Activated gamma-delta T cell treated with anti-CD3 and anti-CD28 coated beads, Interleukin-2, amount 50 U/mL, for 16 hours (primary cell): ENCODE data around the gene RNF214.
"Not testable (repeated sequence)": the region's sequence is repeated elsewhere in the genome, so short reads cannot be mapped to it uniquely, and the experiment has no call there.

Experiments
- DNase-seq: peaks from one replicate; pipeline ENCODE4 v3.0.0-alpha.2; 2020; ENCODE audit warnings: low read depth

RNF214 gene

DNA sequence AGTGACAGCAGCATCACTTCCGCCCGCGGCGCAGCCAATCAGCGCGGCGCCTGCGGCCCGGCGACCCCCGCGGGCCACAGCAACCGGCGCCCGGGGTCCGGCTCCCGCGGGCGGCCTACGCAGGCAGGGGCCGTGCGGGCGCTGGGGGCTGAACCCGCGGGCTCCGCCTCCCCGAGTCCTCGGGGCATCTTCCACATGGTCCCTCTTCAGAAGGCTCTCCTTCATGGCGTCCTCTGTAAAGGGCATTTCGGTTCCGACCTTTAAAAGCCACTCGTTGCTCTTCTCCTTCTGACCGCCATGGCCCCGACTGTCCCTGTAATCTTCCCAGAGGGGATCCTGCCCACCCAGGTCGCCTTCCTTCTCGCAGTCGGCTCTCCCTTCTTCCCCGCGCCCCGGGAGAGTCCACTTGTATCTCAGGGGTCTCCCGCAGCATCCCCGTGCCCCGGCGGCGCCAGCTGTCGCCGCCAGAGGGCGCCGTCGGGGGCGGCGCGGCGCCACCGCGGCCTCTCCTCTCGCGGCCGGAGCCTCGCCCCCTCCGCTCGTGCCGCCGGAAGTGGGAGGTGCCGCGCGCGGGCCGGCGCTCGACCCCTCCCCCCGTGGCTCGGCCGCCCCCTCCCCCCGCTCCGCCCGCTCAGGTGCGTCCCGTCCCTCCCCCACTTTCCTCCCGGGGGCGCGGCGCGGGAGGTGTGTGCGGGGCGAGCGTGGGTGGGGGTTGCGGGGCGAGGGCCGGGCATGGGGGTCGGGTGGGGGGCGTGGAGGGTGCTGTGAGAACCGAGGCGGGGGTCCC lies at the start of gene RNF214:
TSS of gene RNF214 (plus strand) at position 580 of the 787 bp plus-strand sequence. CDS start 1,602 bp downstream, outside the sequence.
- peak; percentile 61 for DNase-seq

DNA sequence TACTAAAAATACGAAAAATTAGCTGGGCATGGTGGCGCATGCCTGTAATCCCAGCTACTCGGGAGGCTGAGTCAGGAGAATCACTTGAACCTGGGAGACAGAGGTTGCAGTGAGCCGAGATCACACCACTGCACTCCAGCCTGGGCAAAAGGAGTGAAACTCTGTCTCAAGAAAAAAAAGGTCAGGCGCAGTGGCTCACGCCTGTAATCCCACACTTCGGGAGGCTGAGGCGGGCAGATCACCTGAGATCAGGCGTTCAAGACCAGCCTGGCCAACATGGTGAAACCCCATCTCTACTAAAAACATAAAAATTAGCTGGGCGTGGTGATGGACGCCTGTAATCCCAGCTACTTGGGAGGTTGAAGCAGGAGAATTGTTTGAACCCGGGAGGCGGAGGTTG lies 49.3 kb upstream of the RNF214 start:
- DNase-seq: not testable (repeated sequence)

DNA sequence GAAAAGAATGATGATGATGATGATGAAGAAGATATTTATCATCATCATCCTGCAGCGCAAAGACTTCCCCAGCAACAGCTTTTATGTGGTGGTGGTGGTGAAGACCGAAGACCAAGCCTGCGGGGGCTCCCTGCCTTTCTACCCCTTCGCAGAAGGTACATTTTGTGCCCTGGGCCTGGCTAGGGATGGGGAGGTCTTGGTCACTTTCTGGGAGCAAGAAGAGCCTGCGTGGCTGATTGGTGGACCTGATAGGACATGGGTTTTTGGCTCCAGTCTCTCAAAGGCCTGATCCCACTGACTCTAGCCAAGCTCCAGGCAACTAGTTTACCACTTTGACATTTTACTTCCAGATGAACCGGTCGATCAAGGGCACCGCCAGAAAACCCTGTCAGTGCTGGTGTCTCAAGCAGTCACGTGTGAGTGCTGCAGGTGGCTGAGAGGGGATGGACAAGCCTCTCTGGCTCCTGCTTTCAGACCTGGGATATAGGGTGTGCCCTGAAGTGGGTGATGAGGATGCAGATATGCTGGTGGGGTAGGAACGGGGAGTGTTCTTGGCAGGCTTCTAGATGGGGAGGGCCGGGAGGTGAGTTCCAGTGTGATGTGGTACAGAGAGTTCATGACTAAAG lies 48.6 kb upstream of the RNF214 start:
- no peak for DNase-seq

DNA sequence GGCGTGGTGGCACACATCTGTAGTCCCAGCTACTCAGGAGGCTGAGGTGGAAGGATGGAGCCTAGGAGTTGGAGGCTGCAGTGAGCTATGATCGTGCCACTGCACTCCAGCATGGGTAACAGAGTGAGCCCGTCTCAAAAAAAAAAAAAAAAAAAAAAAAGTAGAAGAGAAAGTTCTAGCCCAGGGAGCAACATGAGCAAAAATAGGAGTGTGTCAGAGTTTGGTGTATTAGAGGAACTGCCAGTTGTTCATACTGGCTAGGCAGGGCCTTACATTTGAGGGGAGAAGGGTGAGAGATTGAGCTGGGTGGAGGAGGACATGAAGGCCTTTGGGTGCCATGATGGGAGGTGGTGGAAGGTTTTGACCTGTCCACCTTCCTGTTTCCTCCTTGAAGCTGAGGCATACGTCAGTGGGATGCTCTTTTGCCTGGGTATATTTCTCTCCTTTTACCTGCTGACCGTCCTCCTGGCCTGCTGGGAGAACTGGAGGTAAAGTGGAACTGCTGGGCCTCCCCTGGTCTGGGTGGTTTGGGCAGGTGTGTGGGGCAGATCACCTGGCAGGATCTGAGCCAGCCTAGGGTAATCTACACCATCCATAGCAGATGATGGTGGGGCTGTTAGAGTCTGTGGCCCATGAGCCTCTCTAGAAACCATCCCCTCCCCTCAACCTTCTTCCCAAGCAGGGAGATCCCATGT lies 46.6 kb upstream of the RNF214 start:
- no peak for DNase-seq

DNA sequence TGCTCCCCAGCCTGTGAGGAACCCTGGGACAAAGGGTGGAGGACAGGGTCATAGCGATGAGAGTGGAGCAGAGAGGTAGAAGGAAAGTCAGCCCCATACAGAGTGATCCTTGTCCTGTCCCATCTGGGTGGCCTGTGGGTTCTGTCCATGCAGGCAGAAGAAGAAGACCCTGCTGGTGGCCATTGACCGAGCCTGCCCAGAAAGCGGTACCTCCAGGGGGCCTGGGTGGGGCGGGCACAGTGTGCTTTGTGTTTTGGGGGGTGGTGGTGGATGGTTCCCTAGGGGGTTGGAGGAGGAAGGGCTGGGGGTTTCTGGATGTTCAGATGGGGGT lies 46.1 kb upstream of the RNF214 start:
- no peak for DNase-seq

DNA sequence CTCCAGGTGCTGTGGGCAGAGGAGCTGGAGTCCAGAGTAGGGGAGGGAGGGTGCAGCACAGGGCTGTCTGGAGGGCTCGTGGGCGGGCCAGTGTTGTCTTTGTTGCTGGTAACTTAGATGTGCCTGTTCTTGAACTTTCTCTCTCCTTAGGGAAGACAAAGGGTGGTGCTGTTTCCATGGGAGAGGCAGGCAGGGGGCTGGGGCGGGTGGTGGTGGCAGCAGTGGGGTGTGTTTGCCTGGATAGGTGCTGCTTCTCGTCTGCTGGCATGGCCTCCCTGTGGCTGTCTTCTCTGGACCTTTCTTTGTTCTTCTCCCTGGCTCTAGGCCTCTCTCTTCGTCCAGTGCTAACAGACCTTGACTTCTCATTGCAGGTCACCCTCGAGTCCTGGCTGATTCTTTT lies 45.5 kb upstream of the RNF214 start:
- no peak for DNase-seq

DNA sequence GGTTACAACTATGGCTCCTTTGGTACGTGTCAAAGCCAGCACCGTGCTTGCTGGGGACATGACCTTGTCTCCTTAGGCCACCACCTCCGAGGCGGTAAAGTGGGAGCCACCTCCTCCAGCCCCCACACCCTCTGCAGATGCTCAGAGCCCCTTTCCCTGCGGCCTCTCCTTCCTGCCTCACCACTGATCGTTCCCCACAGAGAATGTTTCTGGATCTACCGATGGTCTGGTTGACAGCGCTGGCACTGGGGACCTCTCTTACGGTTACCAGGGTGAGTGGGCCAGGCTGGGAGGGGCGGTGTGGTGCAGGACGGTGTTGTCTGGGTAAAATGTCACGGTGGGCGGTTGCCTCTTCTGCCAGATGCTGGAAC lies 45.1 kb upstream of the RNF214 start:
- DNase-seq: no peak

DNA sequence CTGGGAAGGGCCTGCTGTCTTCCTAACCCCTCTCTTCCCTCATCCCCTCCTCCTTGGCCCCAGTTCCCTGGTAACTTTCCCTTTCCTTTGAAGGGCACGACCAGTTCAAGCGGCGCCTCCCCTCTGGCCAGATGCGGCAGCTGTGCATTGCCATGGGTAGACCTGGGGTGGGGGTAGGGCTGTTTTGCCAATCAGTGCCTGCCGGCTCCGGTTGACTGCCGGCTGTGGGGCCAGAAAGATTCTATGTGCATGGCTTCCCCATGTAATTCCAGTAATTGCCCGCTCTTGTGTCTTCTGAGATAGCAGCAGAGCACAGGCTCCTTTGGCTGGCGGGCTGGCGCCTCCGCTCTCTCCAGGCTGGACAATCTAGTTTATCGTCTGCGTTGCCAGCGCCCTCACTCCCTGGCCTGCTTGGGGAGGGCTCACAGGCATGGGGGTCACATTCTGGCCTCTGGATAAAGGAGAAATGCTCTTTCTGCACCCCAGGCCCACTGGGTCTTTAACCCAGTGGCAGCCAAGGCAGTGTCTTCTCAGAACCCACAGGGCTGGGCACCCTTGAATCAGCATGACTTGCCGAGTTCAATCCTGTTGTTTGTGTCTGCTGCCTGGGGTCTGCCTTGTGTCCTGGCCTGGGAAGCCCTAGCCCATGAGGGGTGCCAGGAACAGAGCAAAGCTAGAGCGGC lies 44.5 kb upstream of the RNF214 start:
- DNase-seq: no peak

DNA sequence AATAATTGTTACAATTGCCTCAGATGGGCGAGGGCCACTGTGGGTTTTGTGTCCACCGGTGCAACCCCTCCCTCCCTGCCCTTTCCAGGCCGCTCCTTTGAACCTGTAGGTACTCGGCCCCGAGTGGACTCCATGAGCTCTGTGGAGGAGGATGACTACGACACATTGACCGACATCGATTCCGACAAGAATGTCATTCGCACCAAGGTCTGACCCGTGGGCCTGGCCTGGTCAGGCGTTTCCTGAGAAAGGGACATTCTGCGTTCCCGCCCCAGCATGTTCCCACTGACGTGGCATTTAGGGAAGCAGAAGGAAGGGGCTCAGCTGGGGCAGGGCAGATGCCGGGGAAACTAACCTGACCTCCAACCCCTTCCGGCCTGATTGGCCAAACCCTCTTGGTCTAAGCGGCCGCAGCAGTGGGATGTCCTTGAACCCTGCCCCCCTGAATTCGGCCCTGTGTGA lies 43.8 kb upstream of the RNF214 start:
- DNase-seq: no peak

DNA sequence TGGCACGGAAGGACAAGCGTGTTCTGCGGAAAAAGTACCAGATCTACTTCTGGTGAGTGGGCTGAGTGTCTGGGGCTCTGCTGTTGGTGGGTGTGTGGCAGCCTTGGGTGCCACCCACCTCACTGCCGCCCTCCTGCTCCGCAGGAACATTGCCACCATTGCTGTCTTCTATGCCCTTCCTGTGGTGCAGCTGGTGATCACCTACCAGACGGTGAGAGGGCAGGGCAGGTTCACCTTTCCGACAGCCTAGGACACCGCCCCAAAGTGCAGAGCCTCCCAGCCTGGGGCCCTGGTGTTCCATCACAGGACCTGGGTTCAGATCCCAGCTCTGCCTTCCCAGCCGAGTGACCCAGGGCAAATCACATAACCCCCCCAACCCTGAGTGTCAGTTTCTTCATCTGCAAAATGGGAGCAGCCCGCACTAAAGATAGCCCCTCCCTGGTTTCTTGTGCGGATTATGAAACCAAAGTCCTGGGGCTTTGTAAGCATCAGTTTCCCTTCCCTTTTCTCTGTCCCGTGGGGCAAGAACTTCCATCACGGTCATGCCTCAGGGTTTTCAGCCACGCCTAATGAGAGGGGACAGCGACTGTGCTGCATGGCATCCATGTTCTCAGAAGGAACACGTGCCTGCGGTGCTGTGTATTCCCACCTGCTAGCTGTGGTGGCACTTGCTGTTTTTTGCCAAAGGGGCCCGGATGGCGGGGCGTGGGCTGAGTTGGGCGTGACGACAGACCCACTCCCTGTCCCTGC lies 43.1 kb upstream of the RNF214 start:
- no peak for DNase-seq

DNA sequence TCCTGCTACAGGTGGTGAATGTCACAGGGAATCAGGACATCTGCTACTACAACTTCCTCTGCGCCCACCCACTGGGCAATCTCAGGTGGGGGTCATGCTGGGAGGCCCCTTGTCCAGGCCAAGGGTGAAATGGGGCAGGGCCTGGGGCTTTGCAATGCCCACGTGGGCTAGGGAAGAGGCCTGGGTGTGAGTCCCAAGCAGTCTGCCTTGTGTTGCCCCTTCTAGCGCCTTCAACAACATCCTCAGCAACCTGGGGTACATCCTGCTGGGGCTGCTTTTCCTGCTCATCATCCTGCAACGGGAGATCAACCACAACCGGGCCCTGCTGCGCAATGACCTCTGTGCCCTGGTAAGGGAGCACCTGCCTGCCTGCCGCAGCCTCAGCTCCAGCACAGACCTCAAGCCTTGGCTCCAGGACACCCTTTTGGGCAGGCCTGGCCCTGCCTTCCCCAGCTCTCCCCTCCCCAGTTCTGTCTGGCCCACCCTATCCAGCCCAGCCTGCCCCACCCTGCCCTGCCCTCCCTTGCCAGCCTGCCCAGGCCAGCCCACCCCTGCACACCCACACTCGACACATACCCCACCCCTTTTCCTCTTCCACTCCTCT lies 42.4 kb upstream of the RNF214 start:
- DNase-seq: no peak

DNA sequence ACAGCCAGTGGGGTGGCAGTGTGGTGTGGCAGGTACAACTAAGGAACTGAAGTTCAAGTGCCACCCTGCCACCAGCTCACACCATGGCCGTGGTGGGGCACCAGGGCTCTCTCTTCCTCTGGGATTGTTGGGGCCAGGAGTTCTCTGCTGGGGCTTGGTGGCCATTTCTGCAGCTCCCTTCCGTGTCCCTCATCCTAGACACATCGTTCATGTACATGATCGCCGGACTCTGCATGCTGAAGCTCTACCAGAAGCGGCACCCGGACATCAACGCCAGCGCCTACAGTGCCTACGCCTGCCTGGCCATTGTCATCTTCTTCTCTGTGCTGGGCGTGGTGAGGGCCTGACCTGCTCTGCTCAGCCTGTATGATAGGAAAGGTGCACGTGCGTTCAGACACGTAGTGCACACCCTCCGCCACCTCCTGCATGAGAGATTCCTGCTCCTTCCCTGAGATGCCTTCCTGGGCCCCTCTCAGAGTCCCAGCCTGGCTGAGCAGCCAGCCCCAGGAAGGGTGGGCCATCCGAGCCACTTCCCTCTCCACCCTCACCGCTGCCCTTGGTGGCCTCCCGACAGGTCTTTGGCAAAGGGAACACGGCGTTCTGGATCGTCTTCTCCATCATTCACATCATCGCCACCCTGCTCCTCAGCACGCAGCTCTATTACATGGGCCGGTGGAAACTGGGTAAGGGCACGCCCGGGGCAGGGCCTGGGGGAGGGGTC lies 40.6 kb upstream of the RNF214 start:
- DNase-seq: no peak

DNA sequence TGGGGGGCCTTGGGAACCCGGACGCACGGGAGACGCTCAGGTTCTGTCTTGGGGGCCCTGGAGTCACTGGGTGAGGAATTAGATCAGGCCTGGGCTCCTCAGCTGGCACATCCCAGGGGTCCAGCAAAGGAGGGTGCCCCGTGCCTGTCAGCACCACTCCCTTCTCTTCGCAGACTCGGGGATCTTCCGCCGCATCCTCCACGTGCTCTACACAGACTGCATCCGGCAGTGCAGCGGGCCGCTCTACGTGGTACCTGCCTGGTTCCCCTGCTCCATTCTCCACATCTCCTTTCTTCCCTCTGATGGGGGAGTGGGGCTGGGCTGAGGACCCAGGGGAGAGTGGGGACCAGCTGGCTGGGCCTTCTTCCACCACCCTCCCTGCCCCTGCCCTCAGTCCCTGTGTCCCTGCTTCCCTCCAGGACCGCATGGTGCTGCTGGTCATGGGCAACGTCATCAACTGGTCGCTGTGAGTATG lies 40.0 kb upstream of the RNF214 start:
- no peak for DNase-seq

DNA sequence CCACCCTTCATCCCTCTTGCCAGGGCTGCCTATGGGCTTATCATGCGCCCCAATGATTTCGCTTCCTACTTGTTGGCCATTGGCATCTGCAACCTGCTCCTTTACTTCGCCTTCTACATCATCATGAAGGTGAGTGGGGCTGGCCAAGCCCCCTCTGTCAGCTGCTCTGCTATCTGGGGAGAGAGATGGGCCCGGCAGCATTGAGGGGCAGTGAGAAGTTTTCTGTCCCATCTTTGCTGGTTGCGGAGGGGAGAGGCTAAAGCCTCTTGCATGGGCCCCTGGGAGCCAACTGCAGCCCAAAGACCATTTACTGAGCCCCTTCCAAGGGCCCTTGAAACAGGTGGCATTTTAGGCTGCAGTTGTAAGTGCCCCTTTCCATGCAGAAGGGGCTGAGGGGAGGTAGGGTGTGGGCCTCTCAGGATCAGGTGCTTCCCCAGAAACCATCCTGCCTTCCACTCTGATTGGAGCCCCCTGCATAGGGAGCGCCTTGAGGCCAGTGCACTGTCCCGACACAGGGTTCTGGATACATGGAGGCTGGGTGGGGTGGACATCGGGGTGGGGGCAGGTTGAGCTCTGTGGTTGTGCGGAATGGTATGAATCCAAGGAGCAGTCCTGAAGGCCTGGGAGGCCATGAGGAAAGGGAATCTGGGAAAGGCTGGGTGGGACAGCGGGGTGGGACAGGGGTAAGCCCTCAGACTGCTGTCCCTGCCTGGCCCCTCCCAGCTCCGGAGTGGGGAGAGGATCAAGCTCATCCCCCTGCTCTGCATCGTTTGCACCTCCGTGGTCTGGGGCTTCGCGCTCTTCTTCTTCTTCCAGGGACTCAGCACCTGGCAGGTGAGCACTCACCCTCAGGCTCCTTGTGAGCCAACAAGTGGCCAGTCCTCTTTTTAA lies 39.1 kb upstream of the RNF214 start:
- no peak for DNase-seq

DNA sequence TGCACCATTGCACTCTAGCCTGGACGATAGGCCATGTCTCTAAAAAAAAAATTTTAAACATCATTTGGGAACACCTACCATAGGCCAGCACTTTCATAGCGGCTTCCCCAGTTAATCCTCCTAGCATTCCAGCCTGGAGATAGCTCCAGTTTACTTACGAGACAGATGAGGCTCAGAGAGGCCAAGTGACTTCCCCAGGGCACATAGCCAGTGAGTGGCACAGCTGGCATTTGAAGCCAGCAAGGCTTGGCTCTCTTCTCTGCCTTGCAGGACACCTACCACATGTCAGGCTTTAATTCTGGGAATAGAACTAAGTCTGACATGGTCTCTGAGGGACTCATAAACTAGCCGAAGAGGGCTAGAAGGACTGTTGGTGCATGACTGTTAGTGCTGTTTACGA lies 38.2 kb upstream of the RNF214 start:
- DNase-seq: no peak

DNA sequence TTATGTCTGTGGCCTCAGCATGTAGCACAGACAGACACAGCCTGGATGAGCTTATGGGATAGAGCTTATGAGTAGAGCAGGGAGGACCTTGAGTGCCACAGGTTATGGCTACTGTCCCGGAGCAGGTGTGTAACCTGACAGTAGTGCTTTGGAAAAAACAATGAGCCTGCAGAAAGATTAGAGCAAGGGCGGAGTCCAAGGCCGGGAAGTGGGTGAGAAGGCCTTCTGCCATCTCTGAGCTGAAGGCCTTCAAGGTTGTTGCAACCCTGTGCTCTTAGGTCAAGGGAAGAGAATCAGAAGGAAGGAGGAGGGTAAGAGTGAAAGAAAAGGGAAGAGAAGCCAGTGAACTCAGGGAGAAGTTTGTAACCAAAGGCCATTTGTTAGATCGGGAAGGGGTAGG lies 37.2 kb upstream of the RNF214 start:
- no peak for DNase-seq

DNA sequence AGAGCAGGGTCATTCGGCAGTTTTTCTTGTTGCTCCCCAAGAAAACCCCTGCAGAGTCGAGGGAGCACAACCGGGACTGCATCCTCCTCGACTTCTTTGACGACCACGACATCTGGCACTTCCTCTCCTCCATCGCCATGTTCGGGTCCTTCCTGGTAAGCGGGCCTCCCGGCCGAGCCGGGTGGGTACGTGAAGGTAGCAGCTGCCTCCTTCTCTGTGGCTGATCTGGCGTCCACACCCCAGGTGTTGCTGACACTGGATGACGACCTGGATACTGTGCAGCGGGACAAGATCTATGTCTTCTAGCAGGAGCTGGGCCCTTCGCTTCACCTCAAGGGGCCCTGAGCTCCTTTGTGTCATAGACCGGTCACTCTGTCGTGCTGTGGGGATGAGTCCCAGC lies 36.7 kb upstream of the RNF214 start:
- no peak for DNase-seq

DNA sequence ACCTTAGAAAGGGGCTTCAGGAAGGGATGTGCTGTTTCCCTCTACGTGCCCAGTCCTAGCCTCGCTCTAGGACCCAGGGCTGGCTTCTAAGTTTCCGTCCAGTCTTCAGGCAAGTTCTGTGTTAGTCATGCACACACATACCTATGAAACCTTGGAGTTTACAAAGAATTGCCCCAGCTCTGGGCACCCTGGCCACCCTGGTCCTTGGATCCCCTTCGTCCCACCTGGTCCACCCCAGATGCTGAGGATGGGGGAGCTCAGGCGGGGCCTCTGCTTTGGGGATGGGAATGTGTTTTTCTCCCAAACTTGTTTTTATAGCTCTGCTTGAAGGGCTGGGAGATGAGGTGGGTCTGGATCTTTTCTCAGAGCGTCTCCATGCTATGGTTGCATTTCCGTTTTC lies 35.5 kb upstream of the RNF214 start:
- DNase-seq: no peak
